HepG2 (cell line): ENCODE results near the gene RNLS. TPM values are rescaled to one million over a fixed set of nuclear protein-coding genes. Genes with fewer than 3 reads are reported as not detected.

Experiments
- ATAC-seq: fragments of 200-7000 bp; cut with Tn5 transposase; 3 replicates; pipeline ENCODE4 v1.9.1; 2020; ENCODE audit warnings: mild to moderate bottlenecking, moderate library complexity
- BruUV-seq: library from RNA; stranded (reverse); fragments of 400-500 nt; replicated peaks from 2 replicates; lab custom pipeline; 2021; lab: Mats Ljungman, UMichigan
- CTCF ChIA-PET: fragments of 300-600 bp; formaldehyde crosslinking; extraction: SDS; loops from one replicate; lab custom pipeline; 2021; ENCODE audit warnings: low total read pairs, inconsistent platforms, low intra/inter-chr PET ratio; lab: Yijun Ruan, JAX
- POLR2A ChIA-PET: fragments of 350-600 bp; sonication (Branson Sonifier 250); formaldehyde crosslinking; loops from one replicate; lab custom pipeline; 2020; ENCODE audit warnings: antibody characterized with exemption, inconsistent platforms; lab: Yijun Ruan, JAX
- DNase-seq: peaks from one replicate; pipeline ENCODE4 v3.0.0-alpha.2; 2015; ENCODE audit warnings: low spot score
- FAIRE-seq: peaks from 3 replicates; lab custom pipeline; 2011; peaks lifted over from hg19 to GRCh38; lab: Jason Lieb, UNC
- H2AFZ ChIP-seq: one replicate; pipeline ENCODE4 v1.6.1; 2011; ENCODE audit warnings: low read length, inconsistent platforms
- H3K27ac ChIP-seq: fragments of 300-600 bp; 3 replicates; pipeline ENCODE4 v1.8.0; 2011; ENCODE audit warnings: mixed run types, mild to moderate bottlenecking, mixed read lengths, low read length, inconsistent platforms; ENCODE audit not compliant: insufficient read depth; ENCODE audit errors: extremely low read length
- H3K27me3 ChIP-seq, 2 experiments: fragments of 200-600 bp in 1 of 2; 2 replicates in 1 of 2; 3 replicates in 1 of 2; pipeline versions ENCODE4 v1.6.0 to v1.8.0; 2011; ENCODE audit warnings: low read length in 2 of 2, mild to moderate bottlenecking in 2 of 2, moderate library complexity in 2 of 2, inconsistent platforms in 1 of 2; ENCODE audit not compliant: insufficient read depth in 2 of 2, control insufficient read depth in 1 of 2
- H3K36me3 ChIP-seq, 2 experiments: fragments of 200-600 bp in 1 of 2; replicated peaks in 1 of 2; 2 replicates in 1 of 2; 3 replicates in 1 of 2; pipeline versions ENCODE4 v1.5.1 to v1.8.0; 2011; ENCODE audit warnings: low read length in 2 of 2, inconsistent platforms in 1 of 2; ENCODE audit not compliant: insufficient read depth in 2 of 2, control insufficient read depth in 1 of 2
- H3K4me1 ChIP-seq: 2 replicates; pipeline ENCODE4 v1.5.1; 2012; ENCODE audit warnings: low read length, inconsistent platforms; ENCODE audit not compliant: insufficient read depth
- H3K4me2 ChIP-seq: 2 replicates; pipeline ENCODE4 v1.6.0; 2011; ENCODE audit warnings: low read depth, low read length, inconsistent platforms
- H3K4me3 ChIP-seq, 3 experiments: fragments of 200-600 bp in 1 of 3; sonication (generic), shearing (Covaris generic) in 1 of 3; replicated peaks in 1 of 3; 2 replicates each; pipeline ENCODE4 v1.5.1; 2011 to 2016; ENCODE audit warnings: low read length in 3 of 3, inconsistent platforms in 2 of 3, low read depth in 2 of 3, mild to moderate bottlenecking in 2 of 3, control low read depth in 1 of 3, mixed read lengths in 1 of 3; ENCODE audit not compliant: insufficient read depth in 1 of 3
- H3K79me2 ChIP-seq: one replicate; pipeline ENCODE4 v1.6.1; 2011; ENCODE audit warnings: low read length, inconsistent platforms; ENCODE audit not compliant: insufficient read depth
- H3K9ac ChIP-seq: 2 replicates; pipeline ENCODE4 v1.6.0; 2011; ENCODE audit warnings: mild to moderate bottlenecking, low read depth, low read length, inconsistent platforms; ENCODE audit not compliant: insufficient read depth
- H3K9me3 ChIP-seq: 2 replicates; pipeline ENCODE4 v1.5.1; 2012; ENCODE audit warnings: mild to moderate bottlenecking, low read length
- H4K20me1 ChIP-seq: 2 replicates; pipeline ENCODE4 v1.6.0; 2011; ENCODE audit warnings: inconsistent platforms, mild to moderate bottlenecking, low read length, moderate library complexity; ENCODE audit not compliant: insufficient read depth
- ARNT ChIP-seq: fragments of 450-650 bp; IDR thresholded peaks from 2 replicates; pipeline ENCODE4 v1.6.1; 2017
- CBX5 ChIP-seq: sonication (generic); formaldehyde crosslinking; IDR thresholded peaks from 2 replicates; pipeline ENCODE4 v1.4.0; 2020; ENCODE audit warnings: missing genetic modification reagents, borderline replicate concordance
- CHD2 ChIP-seq: IDR thresholded peaks from 2 replicates; pipeline ENCODE4 v1.6.1; 2011; ENCODE audit warnings: low read depth, low read length, improper control_type of control experiment
- DR1 ChIP-seq: sonication (generic); formaldehyde crosslinking; IDR thresholded peaks from 2 replicates; pipeline ENCODE4 v1.8.0; 2021; ENCODE audit warnings: mild to moderate bottlenecking, missing genetic modification reagents, inconsistent platforms
- HHEX ChIP-seq: IDR thresholded peaks from 2 replicates; pipeline ENCODE4 v1.6.1; 2016; ENCODE audit warnings: control low read depth
- KDM4B ChIP-seq: sonication (generic); formaldehyde crosslinking; IDR thresholded peaks from 2 replicates; pipeline ENCODE4 v1.4.0; 2020; ENCODE audit warnings: missing genetic modification reagents
- KDM6A ChIP-seq: IDR thresholded peaks from 2 replicates; pipeline ENCODE4 v1.6.1; 2016; ENCODE audit warnings: low read depth
- KLF12 ChIP-seq: sonication (generic); formaldehyde crosslinking; IDR thresholded peaks from 2 replicates; pipeline ENCODE4 v1.4.0; 2020; ENCODE audit warnings: missing genetic modification reagents, borderline replicate concordance
- PITX1 ChIP-seq: sonication (generic); formaldehyde crosslinking; IDR thresholded peaks from 2 replicates; pipeline ENCODE4 v1.5.1; 2020; ENCODE audit warnings: mild to moderate bottlenecking, missing genetic modification reagents
- SNAI1 ChIP-seq: sonication (generic); formaldehyde crosslinking; IDR thresholded peaks from 2 replicates; pipeline ENCODE4 v1.5.0; 2020; ENCODE audit warnings: mild to moderate bottlenecking, missing genetic modification reagents, borderline replicate concordance
- SOX13 ChIP-seq, 3 experiments: fragments of 450-650 bp in 1 of 3; sonication (generic) in 1 of 3; formaldehyde crosslinking in 1 of 3; IDR thresholded peaks in 2 of 3; conservative IDR thresholded peaks in 1 of 3; 2 replicates each; pipeline versions ENCODE4 v1.5.0 to v1.6.1; 2016 to 2020; ENCODE audit warnings: antibody characterized with exemption in 1 of 3, mild to moderate bottlenecking in 1 of 3, missing compliant biosample characterization in 1 of 3, missing genetic modification reagents in 1 of 3, moderate library complexity in 1 of 3
- SP5 ChIP-seq: IDR thresholded peaks from 2 replicates; pipeline ENCODE4 v1.6.1; 2016; ENCODE audit warnings: low read depth, borderline replicate concordance
- THRA ChIP-seq: sonication (generic); formaldehyde crosslinking; IDR thresholded peaks from 2 replicates; pipeline ENCODE4 v1.4.0; 2020; ENCODE audit warnings: missing genetic modification reagents, borderline replicate concordance
- ZFP1 ChIP-seq: IDR thresholded peaks from 2 replicates; pipeline ENCODE4 v1.6.1; 2016
- ZFYVE20 ChIP-seq: sonication (generic); formaldehyde crosslinking; IDR thresholded peaks from 2 replicates; pipeline ENCODE4 v1.8.0; 2023; ENCODE audit warnings: low read depth, mild to moderate bottlenecking, moderate library complexity, missing genetic modification reagents, borderline replicate concordance
- ZNF574 ChIP-seq: sonication (generic); formaldehyde crosslinking; IDR thresholded peaks from 2 replicates; pipeline ENCODE4 v1.4.0; 2020; ENCODE audit warnings: missing genetic modification reagents
- ZNF678 ChIP-seq: sonication (generic); formaldehyde crosslinking; IDR thresholded peaks from 2 replicates; pipeline ENCODE4 v1.4.0; 2020; ENCODE audit warnings: mild to moderate bottlenecking, missing genetic modification reagents
- ZNF782 ChIP-seq: sonication (generic); formaldehyde crosslinking; IDR thresholded peaks from 2 replicates; pipeline ENCODE4 v1.4.0; 2020; ENCODE audit warnings: missing genetic modification reagents, mild to moderate bottlenecking, borderline replicate concordance
- WGBS: methylation state at CpG from one replicate; pipeline ENCODE4 v1.1.6; 2017; ENCODE audit warnings: low lambda C conversion rate; 5-methylcytosine and 5-hydroxymethylcytosine counted together
- in situ Hi-C: cut with HindIII; loops from 2 replicates; pipeline ENCODE4 v1.10.0; 2017; ENCODE audit warnings: low pct_unique_long_range_greater_than_20kb; ENCODE audit not compliant: extremely low pct_ligation_motif_present
- intact Hi-C: fragments of 100-400 bp; cut with micrococcal nuclease; formaldehyde crosslinking; loops from one replicate; pipeline ENCODE4 v1.10.0; 2022; ENCODE audit not compliant: unreplicated experiment
- polyA plus RNA-seq, 8 experiments: library from polyadenylated mRNA; depleted of rRNA in 3 of 8; stranded (reverse) in 7 of 8; unstranded in 1 of 8; fragments of >200 nt; fragmentation: Illumina TruSeq in 4 of 8; extraction: Trizol in 4 of 8; gene quantifications; 2 replicates each; pipeline versions ENCODE4 v1.2.1 to v1.2.3, GENCODE V29; 2011 to 2016; ENCODE audit warnings: low read depth in 4 of 8, missing spikeins in 1 of 8, mixed read lengths in 1 of 8; ENCODE audit not compliant: insufficient read depth in 1 of 8
- total RNA-seq, 5 experiments: library from RNA; depleted of rRNA; stranded (reverse); fragments of >200 nt; fragmentation: Illumina TruSeq; extraction: Trizol; gene quantifications; 2 replicates each; pipeline ENCODE4 v1.2.3, GENCODE V29; 2016; ENCODE audit warnings: low read depth in 1 of 5

The RNLS gene
- total and polyA plus RNA-seq, 2 of the 13 experiments (the other 11 are each of a cell fraction or from before 2014, with no cell fraction given), result not detected

GRCh38 chr10:88337134-88337533 is 246.0 kb downstream of the RNLS start:
- DNase-seq (no peak), ATAC-seq (no peak), FAIRE-seq (no peak)
- H3K9me3 ChIP-seq, result no peaks in the 10 kb centered on the region
- H3K4me2 ChIP-seq, result no peak overlapping the region
- H3K9ac ChIP-seq, result no peak overlapping the region
- H3K4me3 ChIP-seq, result no peak overlapping the region
- ChIA-PET POLR2A (no interaction called here), CTCF (no interaction called here)
- no peak overlapping the region for H3K27ac ChIP-seq
- H3K4me1 ChIP-seq, result no peaks in the 10 kb centered on the region
- intact Hi-C loops, result no loop called here
- no peaks in the 10 kb centered on the region for H4K20me1 ChIP-seq
- no peak for TF ChIP-seq ZFP1 (CRISPR knock-in tag)
- TF ChIP-seq THRA, result no peak
- in situ Hi-C loops, result no loop called here
- H3K36me3 ChIP-seq, result no peaks in the 10 kb centered on the region
- BruUV-seq, result no TSS peak
- H3K79me2 ChIP-seq, result no peaks in the 10 kb centered on the region
- H3K27me3 ChIP-seq, result no peaks in the 10 kb centered on the region
- no peak overlapping the region for H2AFZ ChIP-seq
- WGBS, result 40% methylated on average over 1 of the region's 1 CpG

GRCh38 chr10:88336334-88336733 is 246.8 kb downstream of the RNLS start:
- ChIA-PET POLR2A (no interaction called here), CTCF (no interaction called here)
- H3K27me3 ChIP-seq, result no peaks in the 10 kb centered on the region
- H2AFZ ChIP-seq, result no peak overlapping the region
- 9% methylated on average over 4 of the region's 4 CpGs for WGBS
- FAIRE-seq, result no peak
- in situ Hi-C loops, result no loop called here
- no peaks in the 10 kb centered on the region for H3K4me1 ChIP-seq
- no peak for ATAC-seq
- no peaks in the 10 kb centered on the region for H4K20me1 ChIP-seq
- H3K9ac ChIP-seq, result no peak overlapping the region
- no peaks in the 10 kb centered on the region for H3K79me2 ChIP-seq
- intact Hi-C loops, result no loop called here
- no peak overlapping the region for H3K4me2 ChIP-seq
- no peaks in the 10 kb centered on the region for H3K36me3 ChIP-seq
- no peak for DNase-seq
- BruUV-seq, result no TSS peak
- H3K27ac ChIP-seq, result no peak overlapping the region
- H3K4me3 ChIP-seq, result no peak overlapping the region
- no peaks in the 10 kb centered on the region for H3K9me3 ChIP-seq
- no peak for TF ChIP-seq SP5 (CRISPR knock-in tag)
- no peak for TF ChIP-seq DR1 (CRISPR knock-in tag)
- no peak for TF ChIP-seq CHD2
- no peak for TF ChIP-seq ZNF574
- no peak for TF ChIP-seq CBX5 (CRISPR knock-in tag)
- TF ChIP-seq SNAI1 (CRISPR knock-in tag), result no peak
- TF ChIP-seq ZFYVE20 (CRISPR knock-in tag), result no peak
- TF ChIP-seq PITX1, result no peak
- no peak for TF ChIP-seq ZNF782 (CRISPR knock-in tag)
- no peak for TF ChIP-seq SOX13 (IDR thresholded peaks at IDR 0.05)
- no peak for TF ChIP-seq SOX13 (CRISPR knock-in tag; conservative IDR thresholded peaks at IDR 0.05 in 1 of 2, IDR thresholded peaks at IDR 0.05 in 1 of 2)
- no peak for TF ChIP-seq KLF12 (CRISPR knock-in tag)
- no peak for TF ChIP-seq KDM6A (CRISPR knock-in tag)
- no peak for TF ChIP-seq KDM4B (CRISPR knock-in tag)
- TF ChIP-seq ZNF678, result no peak
- TF ChIP-seq HHEX (CRISPR knock-in tag), result no peak
- no peak for TF ChIP-seq ARNT
